DMS79 (cell line): ENCODE results near the gene CD22.

Experiments used
- DNase-seq: peaks from one replicate; lab custom pipeline; 2025; lab: John Stamatoyannopoulos, UW

The CD22 gene

GRCh38 chr19:35388277-35389054 lies 59.5 kb downstream of the CD22 start:
- DNase-seq = no peak

DNA sequence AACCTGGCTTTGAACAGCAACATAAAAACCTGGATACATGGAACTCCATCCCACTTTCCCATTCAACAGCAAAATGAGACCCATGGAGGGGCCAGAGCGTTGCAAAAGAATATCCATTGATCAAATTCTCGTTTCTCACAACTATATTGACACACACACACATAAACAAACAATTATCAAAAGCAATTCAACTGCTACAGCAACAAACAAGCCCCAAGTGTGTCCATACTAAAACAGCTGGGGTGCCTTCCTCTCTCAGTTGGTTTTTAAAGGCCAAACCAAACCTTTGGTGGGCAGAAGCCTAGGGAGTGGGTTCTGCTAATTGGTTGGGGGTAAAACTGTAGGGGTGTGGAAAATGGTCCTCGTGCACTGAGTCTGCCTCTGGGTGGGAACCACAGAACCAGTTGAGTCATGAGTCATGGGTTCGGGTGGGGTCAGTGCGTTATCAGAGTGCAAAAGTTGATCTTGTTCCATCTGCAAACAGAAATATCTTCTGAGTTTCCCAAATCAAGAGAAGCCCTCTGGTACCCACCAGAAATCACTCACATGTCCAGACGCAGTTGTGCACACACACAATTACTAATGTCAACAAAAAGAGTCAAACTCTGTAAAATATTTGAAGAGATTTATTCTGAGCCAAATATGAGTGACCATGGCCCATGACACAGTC lies 60.3 kb downstream of the CD22 start:
- no peak for DNase-seq

DNA sequence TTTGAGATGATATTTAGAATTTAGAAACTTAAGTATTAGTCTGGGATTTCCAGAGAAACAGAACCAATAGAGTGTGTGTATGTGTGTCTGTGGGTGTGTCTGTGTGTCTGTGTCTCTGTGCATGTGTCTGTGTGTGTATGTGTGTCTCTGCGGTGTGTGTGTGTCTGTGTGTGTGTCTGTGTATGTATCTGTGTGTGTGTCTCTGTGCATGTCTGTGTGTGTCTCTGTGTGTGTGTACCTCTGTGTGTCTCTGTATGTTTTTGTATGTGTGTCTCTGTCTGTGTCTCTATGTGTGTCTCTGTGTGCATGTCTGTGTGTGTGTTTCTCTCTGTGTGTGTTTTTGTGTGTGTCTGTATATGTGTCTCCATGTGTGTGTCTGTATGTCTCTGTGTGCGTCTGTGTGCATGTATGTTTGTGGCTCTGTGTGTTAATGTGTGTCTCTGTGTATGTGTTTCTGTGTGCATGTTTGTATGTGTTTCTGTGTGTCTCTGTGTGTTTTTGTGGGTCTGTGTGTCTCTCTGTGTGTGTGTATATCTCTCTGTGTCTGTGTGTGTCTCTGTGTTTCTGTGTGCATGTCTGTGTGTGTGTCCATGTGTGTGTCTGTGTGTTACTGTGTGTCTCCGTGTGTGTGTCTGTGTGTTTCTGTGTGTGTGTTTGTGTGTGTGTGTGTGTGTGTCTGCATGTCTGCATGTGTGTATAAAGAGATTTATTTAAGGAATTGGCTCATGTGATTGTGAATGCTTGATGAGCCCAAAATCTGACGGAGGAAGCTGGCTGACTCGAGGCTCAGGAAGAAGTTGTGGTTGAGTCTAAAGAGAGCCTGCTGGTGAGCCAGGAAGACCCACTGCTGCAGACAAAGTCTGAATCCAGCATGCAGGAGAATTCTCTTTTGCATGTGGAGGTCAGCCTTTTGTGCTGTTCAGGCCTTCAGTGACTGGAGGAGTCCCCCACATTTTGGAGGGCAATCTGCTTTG lies 64.0 kb downstream of the CD22 start:
- DNase-seq = no peak

GRCh38 chr19:35395382-35396199 lies 66.6 kb downstream of the CD22 start:
- no peak for DNase-seq

GRCh38 chr19:35396240-35396885 lies 67.4 kb downstream of the CD22 start:
- DNase-seq = no peak
